ENCODE data around the gene LRRC74A. TPM values are rescaled to one million over a fixed set of nuclear protein-coding genes. Genes with fewer than 3 reads are reported as not detected.

LRRC74A gene
- polyA plus RNA-seq, 1 of the 3 experiments (the other 2 are of a cell fraction): not detected

GRCh38 chr14:76874734-76875133, 48.5 kb downstream of the LRRC74A start:
- Histone ChIP-seq H3K9me3 (no peaks in the 10 kb centered on the region), H3K27ac (ENCODE audit: low read depth in 2 of 2, low read length in 1 of 2) (no peak overlapping the region), H3K36me3 (replicated peaks in 1 of 2; ENCODE audit: control insufficient read depth in 1 of 2, insufficient read depth in 2 of 2, low read length in 1 of 2) (no peaks in the 10 kb centered on the region), H3K4me3 (ENCODE audit: low read depth in 2 of 2, low read length in 1 of 2) (no peak overlapping the region), H3K4me2 (no peak overlapping the region), H3K79me2 (ENCODE audit: insufficient read depth) (no peaks in the 10 kb centered on the region), H3K27me3 (ENCODE audit: insufficient read depth) (0 out of 2 replicates have a peak, but pooled peaks cover 6% of the 10 kb centered on the region), H3K9ac (no peak overlapping the region), H4K20me1 (ENCODE audit: insufficient read depth) (no peaks in the 10 kb centered on the region), H3F3A (replicated peaks; ENCODE audit: insufficient read depth) (peaks cover 6% of the 10 kb centered on the region), H3K9me2 (no peaks in the 10 kb centered on the region), H2AFZ (ENCODE audit: low read depth) (no peak overlapping the region), H3K4me1 (ENCODE audit: control insufficient read depth in 1 of 2, insufficient read depth in 2 of 2, low read depth in 1 of 2, low read length in 1 of 2) (no peaks in the 10 kb centered on the region)
- POLR2A ChIA-PET: no interaction called here
- 58% methylated on average over 8 of the region's 8 CpGs for WGBS (ENCODE audit: low lambda C conversion rate)
- DNase-seq: no peak
- CTCF ChIA-PET: interaction anchor here (0.9 to 12.9 kb wide), 23 partner anchors 7 to 440 kb away, joined by 3 to 764 read pairs (median 20); partner anchors contain the start of gene CIPC
- TF ChIP-seq ZBTB33 (IDR thresholded peaks at IDR 0.05; ENCODE audit: borderline replicate concordance, low read depth) (no peak), MAX (IDR thresholded peaks at IDR 0.05; ENCODE audit: low read depth) (no peak), YY1 (IDR thresholded peaks at IDR 0.05; ENCODE audit: low read depth) (no peak), GATA2 (CRISPR knock-in tag; IDR thresholded peaks at IDR 0.05) (no peak), TAF1 (IDR thresholded peaks at IDR 0.05; ENCODE audit: borderline replicate concordance, low read depth, low read length) (no peak), FOXJ3 (CRISPR knock-in tag; IDR thresholded peaks at IDR 0.05) (no peak), USF1 (IDR thresholded peaks at IDR 0.05; ENCODE audit: borderline replicate concordance, low read depth) (no peak), TEAD4 (IDR thresholded peaks at IDR 0.05; ENCODE audit: borderline replicate concordance, insufficient read depth) (no peak), PBX3 (IDR thresholded peaks at IDR 0.05) (no peak), GABPA (IDR thresholded peaks at IDR 0.05; ENCODE audit: low read depth) (no peak), RCOR1 (IDR thresholded peaks at IDR 0.05; ENCODE audit: low read length) (no peak), NFIC (IDR thresholded peaks at IDR 0.05; ENCODE audit: borderline replicate concordance) (no peak), FOSL2 (IDR thresholded peaks at IDR 0.05; ENCODE audit: borderline replicate concordance, low read depth) (no peak), MXI1 (IDR thresholded peaks at IDR 0.05; ENCODE audit: low read depth, low read length) (no peak), SIN3A (IDR thresholded peaks at IDR 0.05; ENCODE audit: borderline replicate concordance, low read depth, low read length) (no peak)
- TF ChIP-seq, protein P1, sequence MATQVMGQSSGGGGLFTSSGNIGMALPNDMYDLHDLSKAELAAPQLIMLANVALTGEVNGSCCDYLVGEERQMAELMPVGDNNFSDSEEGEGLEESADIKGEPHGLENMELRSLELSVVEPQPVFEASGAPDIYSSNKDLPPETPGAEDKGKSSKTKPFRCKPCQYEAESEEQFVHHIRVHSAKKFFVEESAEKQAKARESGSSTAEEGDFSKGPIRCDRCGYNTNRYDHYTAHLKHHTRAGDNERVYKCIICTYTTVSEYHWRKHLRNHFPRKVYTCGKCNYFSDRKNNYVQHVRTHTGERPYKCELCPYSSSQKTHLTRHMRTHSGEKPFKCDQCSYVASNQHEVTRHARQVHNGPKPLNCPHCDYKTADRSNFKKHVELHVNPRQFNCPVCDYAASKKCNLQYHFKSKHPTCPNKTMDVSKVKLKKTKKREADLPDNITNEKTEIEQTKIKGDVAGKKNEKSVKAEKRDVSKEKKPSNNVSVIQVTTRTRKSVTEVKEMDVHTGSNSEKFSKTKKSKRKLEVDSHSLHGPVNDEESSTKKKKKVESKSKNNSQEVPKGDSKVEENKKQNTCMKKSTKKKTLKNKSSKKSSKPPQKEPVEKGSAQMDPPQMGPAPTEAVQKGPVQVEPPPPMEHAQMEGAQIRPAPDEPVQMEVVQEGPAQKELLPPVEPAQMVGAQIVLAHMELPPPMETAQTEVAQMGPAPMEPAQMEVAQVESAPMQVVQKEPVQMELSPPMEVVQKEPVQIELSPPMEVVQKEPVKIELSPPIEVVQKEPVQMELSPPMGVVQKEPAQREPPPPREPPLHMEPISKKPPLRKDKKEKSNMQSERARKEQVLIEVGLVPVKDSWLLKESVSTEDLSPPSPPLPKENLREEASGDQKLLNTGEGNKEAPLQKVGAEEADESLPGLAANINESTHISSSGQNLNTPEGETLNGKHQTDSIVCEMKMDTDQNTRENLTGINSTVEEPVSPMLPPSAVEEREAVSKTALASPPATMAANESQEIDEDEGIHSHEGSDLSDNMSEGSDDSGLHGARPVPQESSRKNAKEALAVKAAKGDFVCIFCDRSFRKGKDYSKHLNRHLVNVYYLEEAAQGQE (IDR thresholded peaks at IDR 0.05; ENCODE audit: low read depth, low read length): no peak
- TF ChIP-seq, protein P2, sequence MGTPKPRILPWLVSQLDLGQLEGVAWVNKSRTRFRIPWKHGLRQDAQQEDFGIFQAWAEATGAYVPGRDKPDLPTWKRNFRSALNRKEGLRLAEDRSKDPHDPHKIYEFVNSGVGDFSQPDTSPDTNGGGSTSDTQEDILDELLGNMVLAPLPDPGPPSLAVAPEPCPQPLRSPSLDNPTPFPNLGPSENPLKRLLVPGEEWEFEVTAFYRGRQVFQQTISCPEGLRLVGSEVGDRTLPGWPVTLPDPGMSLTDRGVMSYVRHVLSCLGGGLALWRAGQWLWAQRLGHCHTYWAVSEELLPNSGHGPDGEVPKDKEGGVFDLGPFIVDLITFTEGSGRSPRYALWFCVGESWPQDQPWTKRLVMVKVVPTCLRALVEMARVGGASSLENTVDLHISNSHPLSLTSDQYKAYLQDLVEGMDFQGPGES (IDR thresholded peaks at IDR 0.05; ENCODE audit: low read depth, low read length): no peak
- TF ChIP-seq, protein P3, sequence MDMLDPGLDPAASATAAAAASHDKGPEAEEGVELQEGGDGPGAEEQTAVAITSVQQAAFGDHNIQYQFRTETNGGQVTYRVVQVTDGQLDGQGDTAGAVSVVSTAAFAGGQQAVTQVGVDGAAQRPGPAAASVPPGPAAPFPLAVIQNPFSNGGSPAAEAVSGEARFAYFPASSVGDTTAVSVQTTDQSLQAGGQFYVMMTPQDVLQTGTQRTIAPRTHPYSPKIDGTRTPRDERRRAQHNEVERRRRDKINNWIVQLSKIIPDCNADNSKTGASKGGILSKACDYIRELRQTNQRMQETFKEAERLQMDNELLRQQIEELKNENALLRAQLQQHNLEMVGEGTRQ (IDR thresholded peaks at IDR 0.05; ENCODE audit: borderline replicate concordance, low read depth, low read length): no peak

Measured in SK-N-SH (cell line).